Measurements from ENCODE around the gene ZCCHC7. TPM values are rescaled to one million over a fixed set of nuclear protein-coding genes. Genes with fewer than 3 reads are reported as not detected.

Gene ZCCHC7
- total and polyA plus RNA-seq, 2 of the 8 experiments (the other 6 are each of a cell fraction or from before 2014, with no cell fraction given), result 12.2 to 27.5 TPM

DNA sequence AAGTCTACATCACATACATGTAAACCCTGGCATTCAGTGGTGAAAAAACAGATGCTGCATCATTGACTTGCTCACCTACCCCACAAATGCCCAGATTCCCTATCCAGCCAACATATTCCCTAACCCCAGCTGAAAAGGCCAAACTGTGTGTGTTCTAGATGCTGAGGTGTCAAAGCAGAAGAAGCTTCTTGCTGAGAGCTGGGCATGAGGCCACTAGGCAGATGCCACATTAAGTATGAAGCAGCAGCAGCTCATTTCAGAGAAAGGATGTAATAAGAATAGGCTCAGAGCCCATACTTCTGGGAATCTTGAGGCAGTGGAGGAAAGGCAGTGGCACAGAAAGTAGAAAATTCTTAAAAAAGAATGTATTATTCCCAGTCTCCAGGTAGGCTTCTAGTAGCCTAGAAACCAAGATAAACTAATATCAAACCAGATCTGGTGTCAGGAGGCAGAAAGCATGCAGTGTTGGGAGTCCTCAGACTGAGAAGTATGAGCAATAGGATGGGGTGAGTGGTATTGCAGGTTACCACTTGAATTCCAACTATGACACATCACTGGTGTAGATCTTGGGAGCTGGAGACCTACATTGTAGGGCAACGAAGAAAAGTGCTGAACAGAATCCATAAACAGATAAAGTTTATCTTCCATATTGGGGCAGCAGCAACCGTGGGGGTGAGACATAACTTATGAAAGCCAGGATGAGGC, 230.3 kb downstream of the ZCCHC7 start (continued):
- TF ChIP-seq CHD7 (IDR thresholded peaks at IDR 0.05; ENCODE audit: insufficient replicate concordance, low read length) (no peak), EP300 (IDR thresholded peaks at IDR 0.05; ENCODE audit: borderline replicate concordance in 1 of 2, low read depth in 2 of 2, low read length in 2 of 2) (no peak), HDAC6 (IDR thresholded peaks at IDR 0.05; ENCODE audit: low read depth, low read length) (no peak), CHD2 (IDR thresholded peaks at IDR 0.05; ENCODE audit: low read length) (no peak), SP2 (IDR thresholded peaks at IDR 0.05; ENCODE audit: low read length) (no peak), RBBP5 (IDR thresholded peaks at IDR 0.05; ENCODE audit: borderline replicate concordance, low read depth, low read length) (no peak), EZH2 (IDR thresholded peaks at IDR 0.05; ENCODE audit: low read depth, low read length, severe bottlenecking) (no peak)
- TF ChIP-seq, protein P1, sequence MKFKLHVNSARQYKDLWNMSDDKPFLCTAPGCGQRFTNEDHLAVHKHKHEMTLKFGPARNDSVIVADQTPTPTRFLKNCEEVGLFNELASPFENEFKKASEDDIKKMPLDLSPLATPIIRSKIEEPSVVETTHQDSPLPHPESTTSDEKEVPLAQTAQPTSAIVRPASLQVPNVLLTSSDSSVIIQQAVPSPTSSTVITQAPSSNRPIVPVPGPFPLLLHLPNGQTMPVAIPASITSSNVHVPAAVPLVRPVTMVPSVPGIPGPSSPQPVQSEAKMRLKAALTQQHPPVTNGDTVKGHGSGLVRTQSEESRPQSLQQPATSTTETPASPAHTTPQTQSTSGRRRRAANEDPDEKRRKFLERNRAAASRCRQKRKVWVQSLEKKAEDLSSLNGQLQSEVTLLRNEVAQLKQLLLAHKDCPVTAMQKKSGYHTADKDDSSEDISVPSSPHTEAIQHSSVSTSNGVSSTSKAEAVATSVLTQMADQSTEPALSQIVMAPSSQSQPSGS (IDR thresholded peaks at IDR 0.05; ENCODE audit: low read length), result no peak
